ENCODE data around the gene C7. TPM values are rescaled to one million over a fixed set of nuclear protein-coding genes. Genes with fewer than 3 reads are reported as not detected.

Gene C7
- total RNA-seq, 4 donors from 2014 or later, result 77.4 to 170 (median 127) TPM

Small RNA genes lying within 50 kb of the gene (small RNA-seq; reads per million reads assigned to genes)
- gene AC114967.1 (0 reads per million in 4 donors), gene RNU7-161P (0 reads per million in 4 donors)

Other genes starting within 250 kb of the C7 start
- gene PTGER4, start 229.6 kb upstream of the C7 start, total RNA-seq, result 100 to 1,000 TPM in 3 of 4 donors, 10 to 100 TPM in 1; 39.6 to 127 (median 105) TPM
- gene TTC33, start 153.5 kb upstream of the C7 start, total RNA-seq, result 10 to 100 TPM in 3 of 4 donors, 1 to 10 TPM in 1; 6.4 to 67.3 (median 17.4) TPM
- gene PRKAA1, start 111.1 kb upstream of the C7 start, total RNA-seq, result 100 to 1,000 TPM in 3 of 4 donors, 10 to 100 TPM in 1; 79.3 to 262 (median 112) TPM
- 100 to 1,000 TPM in 2 of 4 donors, 10 to 100 TPM in 2; 15.1 to 157 (median 90.5) TPM for gene RPL37, start 74.3 kb upstream of the C7 start, total RNA-seq
- gene CARD6, start 68.1 kb upstream of the C7 start, total RNA-seq, result 1 to 10 TPM in 3 of 4 donors, under 1 TPM in 1; 0.60 to 4.4 (median 3.0) TPM
- not detected for gene MROH2B, start 161.8 kb downstream of the C7 start, total RNA-seq

Measured in transverse colon (tissue), 4 donors.